Neural cell (in vitro differentiated cells): ENCODE results near the gene POLR1G. TPM values are rescaled to one million over a fixed set of nuclear protein-coding genes. Genes with fewer than 3 reads are reported as not detected.

Experiments used
- H2AFZ ChIP-seq: fragments of 200-600, 300-800 bp; sonication (generic), shearing (Covaris generic); 2 replicates; pipeline ENCODE4 v1.6.0; 2014; ENCODE audit warnings: low read depth, mild to moderate bottlenecking, antibody characterized with exemption, low read length, moderate library complexity
- H3F3A ChIP-seq: fragments of 200-600 bp; shearing (Covaris generic); 2 replicates; pipeline ENCODE4 v1.6.1; 2016; ENCODE audit warnings: mild to moderate bottlenecking, moderate library complexity, mixed read lengths, antibody characterized with exemption, low read length; ENCODE audit not compliant: insufficient read depth, poor library complexity, severe bottlenecking
- H3K27ac ChIP-seq: fragments of 200-600, 300-800 bp; sonication (generic), shearing (Covaris generic); 2 replicates; pipeline ENCODE4 v1.5.1; 2014; ENCODE audit warnings: mild to moderate bottlenecking, low read length, moderate library complexity
- H3K27me3 ChIP-seq: fragments of 300-800, 200-600 bp; sonication (generic), shearing (Covaris generic); 2 replicates; pipeline ENCODE4 v1.6.0; 2014; ENCODE audit warnings: mild to moderate bottlenecking, low read depth, low read length, moderate library complexity; ENCODE audit not compliant: insufficient read depth
- H3K36me3 ChIP-seq: fragments of 300-800, 200-600 bp; sonication (generic), shearing (Covaris generic); 2 replicates; pipeline ENCODE4 v1.5.1; 2014; ENCODE audit warnings: mild to moderate bottlenecking, antibody characterized with exemption, low read length, moderate library complexity; ENCODE audit not compliant: insufficient read depth
- H3K4me2 ChIP-seq: fragments of 300-800, 200-600 bp; sonication (generic), shearing (Covaris generic); 2 replicates; pipeline ENCODE4 v1.6.0; 2014; ENCODE audit warnings: mild to moderate bottlenecking, low read length
- H3K4me3 ChIP-seq: fragments of 300-800, 200-600 bp; sonication (generic), shearing (Covaris generic); 2 replicates; pipeline ENCODE4 v1.5.1; 2014; ENCODE audit warnings: mild to moderate bottlenecking, low read length, moderate library complexity
- H3K79me2 ChIP-seq: fragments of 200-600 bp; shearing (Covaris generic); replicated peaks from 2 replicates; pipeline ENCODE4 v1.6.0; 2014; ENCODE audit warnings: mild to moderate bottlenecking, low read length, moderate library complexity; ENCODE audit not compliant: insufficient read depth
- H3K9ac ChIP-seq: fragments of 300-800, 200-600 bp; sonication (generic), shearing (Covaris generic); 2 replicates; pipeline ENCODE4 v1.6.1; 2016; ENCODE audit warnings: mild to moderate bottlenecking, low read length, mixed read lengths
- H3K9me2 ChIP-seq: fragments of 200-600 bp; shearing (Covaris generic); 2 replicates; pipeline ENCODE4 v1.6.1; 2016; ENCODE audit warnings: mild to moderate bottlenecking, low read length, mixed read lengths; ENCODE audit not compliant: insufficient read depth
- H3K9me3 ChIP-seq: fragments of 200-600, 300-800 bp; sonication (generic), shearing (Covaris generic); 2 replicates; pipeline ENCODE4 v1.6.1; 2016; ENCODE audit warnings: mild to moderate bottlenecking, mixed run types, low read length, moderate library complexity, mixed read lengths
- H4K20me1 ChIP-seq: fragments of 200-600 bp; shearing (Covaris generic); 2 replicates; pipeline ENCODE4 v1.6.1; 2016; ENCODE audit warnings: mild to moderate bottlenecking, mixed run types; ENCODE audit not compliant: insufficient read depth
- CTCF ChIP-seq: fragments of 450-650 bp; IDR thresholded peaks from 2 replicates; pipeline ENCODE4 v1.5.1; 2014; ENCODE audit warnings: antibody characterized with exemption, mild to moderate bottlenecking, moderate library complexity; ENCODE audit not compliant: poor library complexity, severe bottlenecking
- EP300 ChIP-seq: fragments of 450-650 bp; conservative IDR thresholded peaks from 2 replicates; pipeline ENCODE4 v1.6.1; 2014; ENCODE audit warnings: antibody characterized with exemption, mild to moderate bottlenecking, moderate library complexity; ENCODE audit not compliant: poor library complexity, severe bottlenecking
- EZH2 ChIP-seq: fragments of 200-600, 300-800 bp; shearing (Covaris generic), sonication (generic); IDR thresholded peaks from 2 replicates; pipeline ENCODE4 v1.6.1; 2014; ENCODE audit warnings: antibody characterized with exemption, low read length, borderline replicate concordance, mild to moderate bottlenecking; ENCODE audit not compliant: insufficient read depth, poor library complexity, severe bottlenecking
- MXI1 ChIP-seq: fragments of 450-650 bp; conservative IDR thresholded peaks from 2 replicates; pipeline ENCODE4 v1.6.1; 2014; ENCODE audit warnings: antibody characterized with exemption, mild to moderate bottlenecking; ENCODE audit not compliant: poor library complexity, severe bottlenecking
- POLR2AphosphoS5 ChIP-seq: IDR thresholded peaks from 2 replicates; pipeline ENCODE4 v1.6.1; 2012
- RAD21 ChIP-seq: fragments of 450-650 bp; conservative IDR thresholded peaks from 2 replicates; pipeline ENCODE4 v1.6.1; 2014; ENCODE audit warnings: antibody characterized with exemption, mild to moderate bottlenecking, moderate library complexity
- REST ChIP-seq: IDR thresholded peaks from 2 replicates; pipeline ENCODE4 v1.6.1; 2012; ENCODE audit warnings: borderline replicate concordance
- SMC3 ChIP-seq: fragments of 450-650 bp; conservative IDR thresholded peaks from 2 replicates; pipeline ENCODE4 v1.6.1; 2014; ENCODE audit warnings: antibody characterized with exemption, mild to moderate bottlenecking, moderate library complexity; ENCODE audit not compliant: poor library complexity
- TAF1 ChIP-seq: IDR thresholded peaks from 2 replicates; pipeline ENCODE4 v1.6.1; 2012; ENCODE audit warnings: low read depth
- polyA plus RNA-seq: library from polyadenylated mRNA; depleted of rRNA; stranded (reverse); fragments of >200 nt; gene quantifications from 2 replicates; pipeline ENCODE4 v1.2.3, GENCODE V29; 2014

Gene POLR1G
- polyA plus RNA-seq, 1 donor from 2014 or later, result 2.4 TPM

GRCh38 chr19:45391346-45391745 lies 15.1 kb upstream of the POLR1G start:
- Histone ChIP-seq H3K27me3 (peaks cover 15% of the 10 kb centered on the region), H3K27ac (no peak overlapping the region), H2AFZ (no peak overlapping the region), H3K4me2 (no peak overlapping the region), H3K9ac (no peak overlapping the region), H3K9me2 (no peaks in the 10 kb centered on the region), H3K9me3 (no peaks in the 10 kb centered on the region), H4K20me1 (no peaks in the 10 kb centered on the region), H3K79me2 (no peaks in the 10 kb centered on the region), H3F3A (no peaks in the 10 kb centered on the region), H3K36me3 (no peaks in the 10 kb centered on the region), H3K4me3 (no peak overlapping the region)
- TF ChIP-seq EP300, result no peak
- no peak for TF ChIP-seq RAD21

- H3K36me3 ChIP-seq, result no peaks in the 10 kb centered on the region
- no peaks in the 10 kb centered on the region for H3K79me2 ChIP-seq
- H4K20me1 ChIP-seq, result no peaks in the 10 kb centered on the region
- H3F3A ChIP-seq, result no peaks in the 10 kb centered on the region
- H3K9ac ChIP-seq, result no peak overlapping the region
- H3K27ac ChIP-seq, result no peak overlapping the region
- TF ChIP-seq SMC3 (no peak), REST (no peak), TAF1 (no peak), POLR2AphosphoS5 (no peak), RAD21 (no peak)
- H3K4me3 ChIP-seq, result no peak overlapping the region
- no peak overlapping the region for H2AFZ ChIP-seq
- peaks cover 20% of the 10 kb centered on the region for H3K27me3 ChIP-seq
- H3K9me3 ChIP-seq, result no peaks in the 10 kb centered on the region
- no peaks in the 10 kb centered on the region for H3K9me2 ChIP-seq
- H3K4me2 ChIP-seq, result no peak overlapping the region
Observed at GRCh38 chr19:45391871-45392665, 14.4 kb upstream of the POLR1G start.

- H3K27me3 ChIP-seq, result peaks cover 39% of the 10 kb centered on the region
- H3K36me3 ChIP-seq, result no peaks in the 10 kb centered on the region
- H3K79me2 ChIP-seq, result no peaks in the 10 kb centered on the region
- H2AFZ ChIP-seq, result no peak overlapping the region
- no peaks in the 10 kb centered on the region for H3K9me3 ChIP-seq
- H3K4me2 ChIP-seq, result no peak overlapping the region
- no peak overlapping the region for H3K4me3 ChIP-seq
- TF ChIP-seq POLR2AphosphoS5 (no peak), TAF1 (no peak), CTCF (no peak), MXI1 (no peak), SMC3 (no peak), EZH2 (peak; percentile 8)
- H3K9me2 ChIP-seq, result no peaks in the 10 kb centered on the region
- H4K20me1 ChIP-seq, result no peaks in the 10 kb centered on the region
- H3K9ac ChIP-seq, result no peak overlapping the region
- H3F3A ChIP-seq, result no peaks in the 10 kb centered on the region
- no peak overlapping the region for H3K27ac ChIP-seq
Observed at GRCh38 chr19:45395821-45396617, 10.4 kb upstream of the POLR1G start.
